ENCODE measurements around the gene NINL.

DNA sequence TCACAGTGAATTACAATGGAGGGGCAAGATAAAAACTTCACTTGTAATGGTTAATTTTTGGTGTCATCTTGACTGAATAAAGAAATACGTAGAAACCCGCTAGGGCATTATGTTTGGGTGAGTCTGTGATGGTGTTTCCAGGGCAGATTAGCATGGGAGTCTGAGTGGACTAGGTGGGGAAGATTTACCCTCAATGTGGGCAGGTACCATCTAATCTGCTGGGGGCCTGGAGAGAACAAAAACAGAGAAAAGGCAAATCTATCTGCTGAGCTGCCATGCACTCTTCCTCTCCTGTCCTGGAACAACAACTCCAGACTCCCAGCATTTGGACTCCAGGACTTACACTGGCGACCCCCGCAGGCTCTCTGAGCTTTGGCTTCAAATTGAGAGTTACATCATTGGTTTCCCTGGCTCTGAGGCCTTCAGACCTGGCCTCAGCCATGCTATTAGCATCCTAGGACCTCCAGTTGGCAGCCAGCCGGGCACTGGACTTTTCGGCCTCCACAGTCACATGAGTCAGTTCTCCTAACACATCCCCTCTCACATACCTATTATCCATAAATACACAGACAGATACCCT lies 19.7 kb downstream of the NINL start:
- TF ChIP-seq CEBPB (IDR thresholded peaks at IDR 0.05; ENCODE audit: low read depth, low read length), result no peak
- TF ChIP-seq, protein P1, sequence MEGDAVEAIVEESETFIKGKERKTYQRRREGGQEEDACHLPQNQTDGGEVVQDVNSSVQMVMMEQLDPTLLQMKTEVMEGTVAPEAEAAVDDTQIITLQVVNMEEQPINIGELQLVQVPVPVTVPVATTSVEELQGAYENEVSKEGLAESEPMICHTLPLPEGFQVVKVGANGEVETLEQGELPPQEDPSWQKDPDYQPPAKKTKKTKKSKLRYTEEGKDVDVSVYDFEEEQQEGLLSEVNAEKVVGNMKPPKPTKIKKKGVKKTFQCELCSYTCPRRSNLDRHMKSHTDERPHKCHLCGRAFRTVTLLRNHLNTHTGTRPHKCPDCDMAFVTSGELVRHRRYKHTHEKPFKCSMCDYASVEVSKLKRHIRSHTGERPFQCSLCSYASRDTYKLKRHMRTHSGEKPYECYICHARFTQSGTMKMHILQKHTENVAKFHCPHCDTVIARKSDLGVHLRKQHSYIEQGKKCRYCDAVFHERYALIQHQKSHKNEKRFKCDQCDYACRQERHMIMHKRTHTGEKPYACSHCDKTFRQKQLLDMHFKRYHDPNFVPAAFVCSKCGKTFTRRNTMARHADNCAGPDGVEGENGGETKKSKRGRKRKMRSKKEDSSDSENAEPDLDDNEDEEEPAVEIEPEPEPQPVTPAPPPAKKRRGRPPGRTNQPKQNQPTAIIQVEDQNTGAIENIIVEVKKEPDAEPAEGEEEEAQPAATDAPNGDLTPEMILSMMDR (conservative IDR thresholded peaks at IDR 0.05; ENCODE audit: low read depth, low read length), result no peak
- no peak for TF ChIP-seq POLR2A (IDR thresholded peaks at IDR 0.05; ENCODE audit: low read depth, low read length)
- no peak for TF ChIP-seq RAD21 (IDR thresholded peaks at IDR 0.05; ENCODE audit: low read length)
- TF ChIP-seq MAFK (IDR thresholded peaks at IDR 0.05; ENCODE audit: low read depth, low read length), result no peak
- TF ChIP-seq MAZ (IDR thresholded peaks at IDR 0.05; ENCODE audit: borderline replicate concordance, low read depth, low read length), result no peak
- no peak for TF ChIP-seq RFX5 (IDR thresholded peaks at IDR 0.05; ENCODE audit: low read depth, low read length)
- TF ChIP-seq, protein P2, sequence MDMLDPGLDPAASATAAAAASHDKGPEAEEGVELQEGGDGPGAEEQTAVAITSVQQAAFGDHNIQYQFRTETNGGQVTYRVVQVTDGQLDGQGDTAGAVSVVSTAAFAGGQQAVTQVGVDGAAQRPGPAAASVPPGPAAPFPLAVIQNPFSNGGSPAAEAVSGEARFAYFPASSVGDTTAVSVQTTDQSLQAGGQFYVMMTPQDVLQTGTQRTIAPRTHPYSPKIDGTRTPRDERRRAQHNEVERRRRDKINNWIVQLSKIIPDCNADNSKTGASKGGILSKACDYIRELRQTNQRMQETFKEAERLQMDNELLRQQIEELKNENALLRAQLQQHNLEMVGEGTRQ (IDR thresholded peaks at IDR 0.05; ENCODE audit: low read depth, low read length), result no peak
- no peak for TF ChIP-seq BHLHE40 (IDR thresholded peaks at IDR 0.05; ENCODE audit: low read depth, low read length)
